Measurements from ENCODE around the gene PCDHB13.
"Not testable (repeated sequence)": the region's sequence is repeated elsewhere in the genome, so short reads cannot be mapped to it uniquely, and the experiment has no call there.

DNA sequence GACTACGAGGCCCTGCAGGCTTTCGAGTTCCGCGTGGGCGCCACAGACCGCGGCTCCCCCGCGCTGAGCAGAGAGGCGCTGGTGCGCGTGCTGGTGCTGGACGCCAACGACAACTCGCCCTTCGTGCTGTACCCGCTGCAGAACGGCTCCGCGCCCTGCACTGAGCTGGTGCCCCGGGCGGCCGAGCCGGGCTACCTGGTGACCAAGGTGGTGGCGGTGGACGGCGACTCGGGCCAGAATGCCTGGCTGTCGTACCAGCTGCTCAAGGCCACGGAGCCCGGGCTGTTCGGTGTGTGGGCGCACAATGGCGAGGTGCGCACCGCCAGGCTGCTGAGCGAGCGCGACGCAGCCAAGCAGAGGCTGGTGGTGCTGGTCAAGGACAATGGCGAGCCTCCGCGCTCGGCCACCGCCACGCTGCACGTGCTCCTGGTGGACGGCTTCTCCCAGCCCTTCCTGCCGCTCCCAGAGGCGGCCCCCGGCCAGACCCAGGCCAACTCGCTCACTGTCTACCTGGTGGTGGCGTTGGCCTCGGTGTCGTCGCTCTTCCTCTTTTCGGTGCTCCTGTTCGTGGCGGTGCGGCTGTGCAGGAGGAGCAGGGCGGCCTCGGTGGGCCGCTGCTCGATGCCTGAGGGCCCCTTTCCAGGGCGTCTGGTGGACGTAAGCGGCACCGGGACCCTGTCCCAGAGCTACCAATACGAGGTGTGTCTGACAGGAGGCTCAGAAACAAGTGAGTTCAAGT is 29.4 kb upstream of the PCDHB13 start:
- TF ChIP-seq, protein P1, sequence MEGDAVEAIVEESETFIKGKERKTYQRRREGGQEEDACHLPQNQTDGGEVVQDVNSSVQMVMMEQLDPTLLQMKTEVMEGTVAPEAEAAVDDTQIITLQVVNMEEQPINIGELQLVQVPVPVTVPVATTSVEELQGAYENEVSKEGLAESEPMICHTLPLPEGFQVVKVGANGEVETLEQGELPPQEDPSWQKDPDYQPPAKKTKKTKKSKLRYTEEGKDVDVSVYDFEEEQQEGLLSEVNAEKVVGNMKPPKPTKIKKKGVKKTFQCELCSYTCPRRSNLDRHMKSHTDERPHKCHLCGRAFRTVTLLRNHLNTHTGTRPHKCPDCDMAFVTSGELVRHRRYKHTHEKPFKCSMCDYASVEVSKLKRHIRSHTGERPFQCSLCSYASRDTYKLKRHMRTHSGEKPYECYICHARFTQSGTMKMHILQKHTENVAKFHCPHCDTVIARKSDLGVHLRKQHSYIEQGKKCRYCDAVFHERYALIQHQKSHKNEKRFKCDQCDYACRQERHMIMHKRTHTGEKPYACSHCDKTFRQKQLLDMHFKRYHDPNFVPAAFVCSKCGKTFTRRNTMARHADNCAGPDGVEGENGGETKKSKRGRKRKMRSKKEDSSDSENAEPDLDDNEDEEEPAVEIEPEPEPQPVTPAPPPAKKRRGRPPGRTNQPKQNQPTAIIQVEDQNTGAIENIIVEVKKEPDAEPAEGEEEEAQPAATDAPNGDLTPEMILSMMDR (IDR thresholded peaks at IDR 0.05; ENCODE audit: borderline replicate concordance, extremely low read depth, low read length, poor library complexity, severe bottlenecking), result not testable (repeated sequence)
- not testable (repeated sequence) for TF ChIP-seq EZH2 (IDR thresholded peaks at IDR 0.05; ENCODE audit: borderline replicate concordance, low read depth, low read length, severe bottlenecking)
